Activated T-helper 2 cell treated with anti-CD3 and anti-CD28 coated beads, Interferon-gamma antibody, Interleukin-2, Interleukin-4, amounts not matched to agents 10 μg/mL and 5 μg/mL and 100 μg/mL, durations not matched to agents 14 hours and 24 hours and 36 hours (primary cell): ENCODE measurements around the gene CNTN4. TPM values are rescaled to one million over a fixed set of nuclear protein-coding genes. Genes with fewer than 3 reads are reported as not detected.

Experiments
- DNase-seq: peaks from one replicate; pipeline ENCODE4 v3.0.0; 2021; ENCODE audit warnings: low spot score
- H3K27ac Mint-ChIP-seq: one replicate; pipeline ENCODE4 v1.8.0; 2021; ENCODE audit warnings: mixed read lengths
- H3K27me3 Mint-ChIP-seq: one replicate; pipeline ENCODE4 v1.8.0; 2021; ENCODE audit warnings: low read depth, mixed read lengths
- H3K36me3 Mint-ChIP-seq: one replicate; pipeline ENCODE4 v1.8.0; 2021; ENCODE audit warnings: low read depth, mixed read lengths
- H3K4me1 Mint-ChIP-seq: one replicate; pipeline ENCODE4 v1.8.0; 2021; ENCODE audit warnings: low read depth, mixed read lengths
- H3K4me3 Mint-ChIP-seq: one replicate; pipeline ENCODE4 v1.8.0; 2021; ENCODE audit warnings: low read depth, mild to moderate bottlenecking, moderate library complexity, mixed read lengths
- H3K9me3 Mint-ChIP-seq: one replicate; pipeline ENCODE4 v1.8.0; 2021; ENCODE audit warnings: mixed read lengths
- intact Hi-C: fragments of 100-400 bp; cut with micrococcal nuclease; formaldehyde crosslinking; loops from one replicate; pipeline ENCODE4 v1.15.1; 2023
- total RNA-seq: library from RNA; stranded (reverse); gene quantifications from 2 replicates; pipeline ENCODE4 v1.2.3, GENCODE V29; 2022

Gene CNTN4
- total RNA-seq, 1 donor from 2014 or later, result not detected

DNA sequence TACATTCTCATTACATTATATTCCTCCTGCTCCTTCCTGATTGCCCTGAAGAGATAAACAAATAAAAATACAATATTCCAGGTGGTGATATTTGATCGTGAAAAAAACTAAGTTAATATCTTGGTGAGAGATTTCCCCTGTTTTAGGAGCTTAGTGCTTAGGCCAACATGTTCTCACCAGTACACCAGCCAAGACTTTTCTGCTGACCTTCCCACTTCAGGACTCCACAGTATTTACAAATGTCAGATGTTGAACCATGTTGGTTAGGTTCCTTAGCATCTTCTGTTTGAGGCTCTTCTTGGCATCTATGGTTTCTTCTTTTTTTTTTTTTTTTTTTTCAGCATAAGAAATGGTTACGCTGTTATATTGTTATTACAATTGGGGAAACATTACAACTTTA is 764.5 kb downstream of the CNTN4 start:
- Mint-ChIP-seq H3K4me1 (no peaks in the 10 kb centered on the region), H3K36me3 (no peaks in the 10 kb centered on the region), H3K27me3 (peaks cover 2% of the 10 kb centered on the region), H3K4me3 (no peak overlapping the region), H3K27ac (no peak overlapping the region), H3K9me3 (no peaks in the 10 kb centered on the region)
- intact Hi-C loops, result no loop called here
- DNase-seq, result no peak

DNA sequence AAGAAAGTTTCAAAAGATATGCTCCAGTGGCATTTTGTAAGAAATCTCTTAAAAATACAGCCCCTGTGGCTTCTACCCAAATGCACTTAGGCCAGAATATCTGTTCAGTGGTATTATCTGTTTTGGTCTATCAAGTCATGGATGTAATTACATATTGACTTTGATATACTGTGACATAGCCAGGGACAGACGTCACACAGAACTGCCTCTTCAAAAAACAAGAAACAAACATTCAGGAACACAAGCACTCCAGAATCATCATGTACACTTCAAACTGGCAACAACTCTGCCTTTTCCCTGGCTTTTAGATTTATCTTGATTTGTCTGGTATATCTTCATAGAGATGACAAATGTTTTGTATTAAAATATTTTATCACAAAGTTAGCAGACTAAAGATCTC is 771.2 kb downstream of the CNTN4 start:
- H3K4me1 Mint-ChIP-seq, result no peaks in the 10 kb centered on the region
- intact Hi-C loops, result no loop called here
- H3K27ac Mint-ChIP-seq, result no peak overlapping the region
- no peaks in the 10 kb centered on the region for H3K36me3 Mint-ChIP-seq
- H3K4me3 Mint-ChIP-seq, result no peak overlapping the region
- H3K27me3 Mint-ChIP-seq, result no peaks in the 10 kb centered on the region
- DNase-seq, result no peak
- no peaks in the 10 kb centered on the region for H3K9me3 Mint-ChIP-seq

DNA sequence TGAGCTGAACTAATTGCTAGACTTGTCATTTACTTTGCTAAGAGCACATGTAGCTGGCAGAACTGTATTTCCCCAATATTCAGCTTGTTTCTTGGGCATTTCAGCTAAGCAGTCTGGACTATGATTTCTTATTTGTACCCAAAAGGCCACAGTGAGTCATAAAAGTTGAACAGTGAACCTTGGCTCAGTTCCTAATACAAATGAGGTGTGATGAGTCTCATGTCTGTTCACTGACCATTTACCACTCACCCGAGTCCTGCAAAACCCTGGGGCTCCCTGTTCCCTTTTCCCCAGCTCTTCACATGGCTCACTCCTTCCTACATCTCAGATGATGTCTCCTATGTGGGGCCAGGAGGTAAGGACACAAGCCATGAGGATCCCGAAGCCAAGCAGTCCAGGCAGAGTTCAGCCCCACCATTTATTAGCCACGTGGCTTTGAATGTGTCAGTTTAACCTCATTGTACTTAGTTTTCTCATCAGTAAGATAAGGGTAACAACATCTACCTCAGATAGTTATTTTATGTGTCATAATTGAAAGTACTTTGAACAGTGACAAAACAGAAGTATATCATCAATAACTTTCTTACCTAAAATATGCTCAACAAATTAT is 772.2 kb downstream of the CNTN4 start:
- no peaks in the 10 kb centered on the region for H3K9me3 Mint-ChIP-seq

DNA sequence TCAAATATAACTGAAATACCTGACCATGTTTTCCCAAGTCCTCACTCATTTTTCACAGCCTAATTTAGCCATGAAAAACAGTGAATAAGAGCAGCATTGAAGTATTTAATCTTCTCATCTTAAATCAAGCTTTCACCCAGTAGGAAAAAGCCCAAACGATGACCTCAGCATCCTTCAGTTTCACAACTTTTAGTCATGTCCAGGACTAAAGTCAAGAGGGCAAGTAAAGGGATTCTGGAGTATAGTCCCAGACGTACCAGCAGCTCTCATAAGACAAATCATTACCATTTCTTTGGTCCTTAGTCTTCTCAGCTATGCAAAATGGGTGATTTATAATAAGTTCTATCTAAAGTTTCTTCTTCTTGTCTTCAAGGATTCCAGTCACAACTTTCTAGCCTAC is 774.2 kb downstream of the CNTN4 start:
- H3K27ac Mint-ChIP-seq, result no peak overlapping the region
- no peak overlapping the region for H3K4me3 Mint-ChIP-seq
- H3K4me1 Mint-ChIP-seq, result no peaks in the 10 kb centered on the region
- H3K36me3 Mint-ChIP-seq, result no peaks in the 10 kb centered on the region
- intact Hi-C loops, result no loop called here
- no peaks in the 10 kb centered on the region for H3K27me3 Mint-ChIP-seq
- no peak for DNase-seq
- H3K9me3 Mint-ChIP-seq, result no peaks in the 10 kb centered on the region

More for the DNA sequence above, 772.2 kb downstream of the CNTN4 start:
- Mint-ChIP-seq H3K4me3 (no peak overlapping the region), H3K4me1 (no peaks in the 10 kb centered on the region), H3K27ac (no peak overlapping the region), H3K27me3 (no peaks in the 10 kb centered on the region), H3K36me3 (no peaks in the 10 kb centered on the region)
- intact Hi-C loops, result no loop called here
- no peak for DNase-seq

DNA sequence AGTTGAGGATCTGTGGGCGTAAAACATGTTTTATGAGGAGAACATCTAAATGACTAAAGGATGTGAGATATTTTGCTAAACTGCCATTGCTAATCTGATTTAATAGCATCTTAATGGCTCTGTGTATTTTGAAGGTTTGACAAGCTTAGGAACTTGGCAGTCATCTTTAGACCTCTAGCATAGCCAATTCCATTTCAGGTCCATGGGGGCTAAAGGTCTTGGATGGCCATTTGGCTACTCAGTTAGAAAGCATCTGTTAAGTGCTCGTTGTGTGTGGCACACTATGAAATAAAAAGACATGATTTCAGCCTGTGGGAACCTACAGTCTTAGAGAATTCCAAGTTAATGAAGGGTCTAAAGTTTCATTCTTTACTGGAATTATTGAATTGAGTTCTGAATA is 775.3 kb downstream of the CNTN4 start:
- intact Hi-C loops, result no loop called here
- H3K27me3 Mint-ChIP-seq, result no peaks in the 10 kb centered on the region
- DNase-seq, result no peak
- no peaks in the 10 kb centered on the region for H3K9me3 Mint-ChIP-seq
- no peaks in the 10 kb centered on the region for H3K4me1 Mint-ChIP-seq
- no peak overlapping the region for H3K4me3 Mint-ChIP-seq
- no peak overlapping the region for H3K27ac Mint-ChIP-seq
- no peaks in the 10 kb centered on the region for H3K36me3 Mint-ChIP-seq

DNA sequence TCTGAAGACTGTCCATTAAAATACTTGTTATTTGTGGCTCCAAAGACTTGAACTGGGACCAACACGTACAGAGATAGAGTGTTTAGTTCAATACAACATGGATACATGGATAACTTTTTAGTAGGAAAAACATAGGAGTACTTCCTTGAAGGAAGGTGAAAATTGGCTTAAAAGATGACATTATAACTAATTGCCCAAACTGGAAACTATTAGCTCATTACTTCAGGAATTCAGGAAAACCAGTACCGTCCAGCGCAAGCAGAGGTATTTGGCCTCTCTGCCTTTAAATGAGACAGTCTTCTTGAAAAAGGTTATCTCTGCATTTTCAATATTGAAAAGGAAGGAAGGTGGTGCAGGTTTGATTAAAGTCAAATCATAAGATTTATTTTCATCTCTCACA is 777.0 kb downstream of the CNTN4 start:
- intact Hi-C loops, result no loop called here
- no peaks in the 10 kb centered on the region for H3K27me3 Mint-ChIP-seq
- H3K9me3 Mint-ChIP-seq, result no peaks in the 10 kb centered on the region
- no peak overlapping the region for H3K4me3 Mint-ChIP-seq
- H3K27ac Mint-ChIP-seq, result no peak overlapping the region
- no peaks in the 10 kb centered on the region for H3K36me3 Mint-ChIP-seq
- no peaks in the 10 kb centered on the region for H3K4me1 Mint-ChIP-seq
- no peak for DNase-seq

DNA sequence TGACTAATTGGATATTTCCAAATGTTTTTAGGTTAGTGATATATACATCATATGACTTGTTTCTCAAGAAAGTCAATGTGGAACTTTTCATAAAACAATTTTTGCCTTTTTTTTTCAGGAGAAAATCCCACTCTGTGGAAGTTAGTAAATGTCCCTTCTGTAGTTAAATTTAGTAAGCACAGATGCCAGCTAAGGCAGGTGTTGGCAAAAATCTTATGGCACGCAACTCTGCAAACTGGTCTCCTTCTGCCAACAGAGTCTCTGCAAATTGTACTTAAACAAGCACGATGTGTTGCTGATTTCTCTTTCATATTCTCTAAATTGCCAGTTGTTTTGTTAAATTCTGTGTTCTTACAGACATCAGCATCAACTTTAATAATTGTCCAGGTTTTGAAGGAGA is 777.7 kb downstream of the CNTN4 start:
- Mint-ChIP-seq H3K9me3 (no peaks in the 10 kb centered on the region), H3K4me3 (no peak overlapping the region), H3K27ac (no peak overlapping the region), H3K36me3 (no peaks in the 10 kb centered on the region), H3K27me3 (no peaks in the 10 kb centered on the region), H3K4me1 (no peaks in the 10 kb centered on the region)
- DNase-seq, result no peak
- intact Hi-C loops, result no loop called here

DNA sequence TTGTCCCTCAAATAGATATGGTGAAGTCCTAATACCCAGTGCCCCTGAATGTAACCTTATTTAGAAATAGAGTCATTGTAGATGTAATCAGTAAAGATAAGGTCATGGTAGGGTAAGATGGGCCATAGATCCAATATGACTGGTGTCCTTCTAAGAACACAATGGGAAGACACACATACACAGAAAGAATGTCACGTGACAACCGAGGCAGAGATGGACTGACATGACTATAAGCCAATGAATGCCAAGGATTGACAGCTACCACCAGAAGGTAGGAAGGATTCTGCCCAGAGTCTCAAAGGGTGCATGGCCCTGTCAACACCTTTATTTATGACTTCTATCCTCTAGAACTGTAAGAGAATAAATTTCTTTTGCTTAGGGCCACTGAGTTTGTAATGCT is 780.4 kb downstream of the CNTN4 start:
- Mint-ChIP-seq H3K36me3 (no peaks in the 10 kb centered on the region), H3K27me3 (no peaks in the 10 kb centered on the region), H3K27ac (no peak overlapping the region), H3K4me1 (no peaks in the 10 kb centered on the region), H3K9me3 (no peaks in the 10 kb centered on the region), H3K4me3 (no peak overlapping the region)
- intact Hi-C loops, result no loop called here
- no peak for DNase-seq

DNA sequence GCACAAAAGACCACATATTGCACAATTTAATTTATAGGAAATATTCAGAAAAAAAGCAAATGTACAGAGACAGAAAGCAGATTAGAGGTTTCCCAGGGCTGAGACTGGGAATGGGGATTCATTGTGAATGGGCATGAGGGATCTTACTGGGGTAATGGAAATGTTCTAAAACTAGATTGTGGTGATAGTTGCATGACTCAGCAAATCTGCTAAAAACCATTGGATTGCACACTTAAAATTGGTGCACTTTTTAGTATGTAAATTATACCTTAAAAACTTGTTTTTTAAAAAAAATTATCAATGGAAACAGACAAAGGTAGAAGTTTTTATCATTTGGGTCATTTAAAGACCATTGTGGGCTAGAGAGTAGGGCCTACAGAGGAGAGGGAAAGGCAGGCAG is 780.9 kb downstream of the CNTN4 start:
- H3K27ac Mint-ChIP-seq, result no peak overlapping the region
- no peak overlapping the region for H3K4me3 Mint-ChIP-seq
- H3K27me3 Mint-ChIP-seq, result no peaks in the 10 kb centered on the region
- no peaks in the 10 kb centered on the region for H3K36me3 Mint-ChIP-seq
- intact Hi-C loops, result no loop called here
- no peaks in the 10 kb centered on the region for H3K4me1 Mint-ChIP-seq
- no peak for DNase-seq
- H3K9me3 Mint-ChIP-seq, result no peaks in the 10 kb centered on the region

DNA sequence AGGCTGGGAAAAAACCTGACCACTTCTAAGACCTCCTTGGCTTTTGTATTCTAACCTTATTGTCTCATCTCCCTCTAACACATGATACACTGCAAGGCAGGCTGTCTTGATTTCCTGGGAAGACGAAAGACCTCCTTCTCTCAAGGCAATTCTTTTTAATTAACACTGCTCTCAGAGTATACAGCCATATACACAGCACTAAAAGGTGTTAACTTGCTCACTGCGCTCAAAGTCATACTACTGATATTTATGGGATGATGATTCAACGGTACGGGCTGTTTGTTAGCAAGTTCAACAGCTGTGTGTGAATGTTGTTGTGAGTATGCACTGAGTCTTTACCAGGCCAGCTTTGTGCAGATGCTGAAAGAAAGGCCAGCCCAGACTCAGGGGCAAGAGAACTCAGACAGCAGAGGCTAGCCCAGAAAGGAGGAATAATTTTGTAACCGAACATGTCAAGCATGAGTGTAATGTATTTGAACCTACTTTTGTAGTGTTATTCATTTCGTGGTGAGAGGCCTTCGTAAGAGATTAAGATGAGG is 781.6 kb downstream of the CNTN4 start:
- H3K9me3 Mint-ChIP-seq, result no peaks in the 10 kb centered on the region
- no peaks in the 10 kb centered on the region for H3K36me3 Mint-ChIP-seq
- H3K27ac Mint-ChIP-seq, result no peak overlapping the region
- no peaks in the 10 kb centered on the region for H3K27me3 Mint-ChIP-seq
- H3K4me3 Mint-ChIP-seq, result no peak overlapping the region
- no peaks in the 10 kb centered on the region for H3K4me1 Mint-ChIP-seq
- intact Hi-C loops, result no loop called here
- no peak for DNase-seq

DNA sequence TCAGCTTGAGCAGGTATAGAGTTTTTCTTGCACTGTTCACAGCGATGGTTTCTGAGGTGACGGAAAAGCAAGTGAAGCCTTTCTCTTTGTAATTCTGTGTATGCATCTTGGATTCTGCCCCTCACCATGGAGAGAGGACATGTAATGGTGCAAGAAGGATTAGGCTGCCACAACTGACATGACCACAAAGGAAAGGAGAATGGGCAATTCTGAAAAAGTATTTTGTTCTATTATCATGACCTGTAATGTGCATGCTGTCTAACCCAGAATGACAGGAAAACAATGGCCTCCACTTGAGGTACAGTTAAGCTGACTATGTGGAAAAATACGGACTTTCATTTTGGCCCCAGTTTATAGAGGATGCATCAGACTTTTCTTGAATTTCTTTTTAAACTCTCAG is 784.6 kb downstream of the CNTN4 start:
- H3K4me3 Mint-ChIP-seq, result no peak overlapping the region
- H3K27me3 Mint-ChIP-seq, result no peaks in the 10 kb centered on the region
- no peaks in the 10 kb centered on the region for H3K4me1 Mint-ChIP-seq
- intact Hi-C loops, result no loop called here
- no peaks in the 10 kb centered on the region for H3K36me3 Mint-ChIP-seq
- no peak overlapping the region for H3K27ac Mint-ChIP-seq
- no peaks in the 10 kb centered on the region for H3K9me3 Mint-ChIP-seq
- no peak for DNase-seq

DNA sequence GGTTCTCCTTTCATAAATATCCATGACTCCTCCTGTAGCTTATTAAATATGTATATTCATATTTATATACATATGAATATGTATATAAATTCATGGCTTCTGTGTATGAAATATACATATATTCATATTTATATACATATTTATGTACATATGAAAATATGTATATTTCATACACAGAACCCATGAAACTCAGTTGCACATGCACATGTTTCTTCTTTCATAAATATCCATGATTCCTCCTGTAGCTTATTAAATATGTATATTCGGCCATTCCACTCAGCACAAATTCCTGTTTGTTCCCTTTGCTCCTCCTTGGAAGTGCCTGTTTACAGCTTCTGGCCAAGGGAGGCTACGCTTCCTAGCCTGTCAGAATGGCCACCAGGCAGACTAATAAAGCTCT is 789.9 kb downstream of the CNTN4 start:
- H3K4me1 Mint-ChIP-seq, result no peaks in the 10 kb centered on the region
- H3K27ac Mint-ChIP-seq, result no peak overlapping the region
- H3K36me3 Mint-ChIP-seq, result no peaks in the 10 kb centered on the region
- intact Hi-C loops, result no loop called here
- no peak for DNase-seq
- H3K9me3 Mint-ChIP-seq, result no peaks in the 10 kb centered on the region
- H3K27me3 Mint-ChIP-seq, result no peaks in the 10 kb centered on the region
- no peak overlapping the region for H3K4me3 Mint-ChIP-seq

DNA sequence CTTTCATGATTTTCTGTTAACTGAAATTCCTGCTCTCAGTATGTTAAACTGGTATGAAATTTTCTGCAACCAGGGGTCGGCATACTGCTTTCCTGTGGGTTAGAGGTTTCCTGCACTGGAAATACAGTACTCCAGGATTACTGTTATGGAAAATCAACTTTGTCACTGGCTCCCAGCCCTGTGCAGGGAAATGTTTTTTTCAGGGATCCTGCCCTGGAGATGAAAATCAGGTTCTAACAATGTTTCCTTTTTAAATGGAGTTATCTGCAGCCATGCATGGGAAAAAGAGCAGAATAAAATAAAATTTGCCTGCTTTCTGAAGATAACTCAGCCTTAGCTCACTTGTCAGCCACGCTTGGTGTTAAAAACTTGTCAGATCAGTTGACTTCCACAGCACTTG is 791.1 kb downstream of the CNTN4 start:
- no peak overlapping the region for H3K4me3 Mint-ChIP-seq
- no peak for DNase-seq
- H3K4me1 Mint-ChIP-seq, result no peaks in the 10 kb centered on the region
- intact Hi-C loops, result no loop called here
- H3K27me3 Mint-ChIP-seq, result no peaks in the 10 kb centered on the region
- H3K27ac Mint-ChIP-seq, result no peak overlapping the region
- H3K9me3 Mint-ChIP-seq, result no peaks in the 10 kb centered on the region
- H3K36me3 Mint-ChIP-seq, result no peaks in the 10 kb centered on the region
